ENCODE measurements around the gene AVP.
"Not testable (repeated sequence)": the region's sequence is repeated elsewhere in the genome, so short reads cannot be mapped to it uniquely, and the experiment has no call there.

DNA sequence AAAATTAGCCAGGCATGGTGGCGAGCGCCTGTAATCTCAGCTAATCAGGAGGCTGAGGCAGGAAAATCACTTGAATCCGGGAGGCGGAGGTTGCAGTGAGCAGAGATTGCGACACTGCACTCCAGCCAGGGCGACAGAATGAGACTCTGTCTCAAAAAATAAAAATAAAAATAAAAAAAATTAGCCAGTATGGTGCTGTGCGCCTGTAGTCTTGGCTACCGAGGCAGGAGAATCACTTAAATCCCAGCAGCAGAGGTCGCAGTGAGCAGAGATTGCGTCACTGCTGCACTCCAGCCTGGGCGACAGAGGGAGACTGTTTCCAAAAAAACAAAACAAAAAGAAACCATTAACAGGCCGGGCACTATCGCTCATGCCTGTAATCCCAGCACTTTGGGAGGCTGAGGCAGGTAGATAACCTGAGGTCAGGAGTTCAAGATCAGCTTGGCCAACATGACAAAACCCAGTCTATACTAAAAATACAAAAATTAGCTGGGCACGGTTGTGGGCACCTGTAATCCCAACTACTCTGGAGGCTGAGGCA is 33.4 kb upstream of the AVP start:
- TF ChIP-seq, protein P1, sequence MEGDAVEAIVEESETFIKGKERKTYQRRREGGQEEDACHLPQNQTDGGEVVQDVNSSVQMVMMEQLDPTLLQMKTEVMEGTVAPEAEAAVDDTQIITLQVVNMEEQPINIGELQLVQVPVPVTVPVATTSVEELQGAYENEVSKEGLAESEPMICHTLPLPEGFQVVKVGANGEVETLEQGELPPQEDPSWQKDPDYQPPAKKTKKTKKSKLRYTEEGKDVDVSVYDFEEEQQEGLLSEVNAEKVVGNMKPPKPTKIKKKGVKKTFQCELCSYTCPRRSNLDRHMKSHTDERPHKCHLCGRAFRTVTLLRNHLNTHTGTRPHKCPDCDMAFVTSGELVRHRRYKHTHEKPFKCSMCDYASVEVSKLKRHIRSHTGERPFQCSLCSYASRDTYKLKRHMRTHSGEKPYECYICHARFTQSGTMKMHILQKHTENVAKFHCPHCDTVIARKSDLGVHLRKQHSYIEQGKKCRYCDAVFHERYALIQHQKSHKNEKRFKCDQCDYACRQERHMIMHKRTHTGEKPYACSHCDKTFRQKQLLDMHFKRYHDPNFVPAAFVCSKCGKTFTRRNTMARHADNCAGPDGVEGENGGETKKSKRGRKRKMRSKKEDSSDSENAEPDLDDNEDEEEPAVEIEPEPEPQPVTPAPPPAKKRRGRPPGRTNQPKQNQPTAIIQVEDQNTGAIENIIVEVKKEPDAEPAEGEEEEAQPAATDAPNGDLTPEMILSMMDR (conservative IDR thresholded peaks at IDR 0.05; ENCODE audit: low read length): not testable (repeated sequence)
- TF ChIP-seq EZH2phosphoT487 (IDR thresholded peaks at IDR 0.05; ENCODE audit: borderline replicate concordance, low read depth, low read length): not testable (repeated sequence)

All from OCI-LY7 (cell line).